Body of pancreas (tissue), 4 donors: ENCODE results near the gene TMEM130. TPM values are rescaled to one million over a fixed set of nuclear protein-coding genes. Genes with fewer than 3 reads are reported as not detected.

Source experiments
- ATAC-seq: fragments of 150-250 bp; one replicate; pipeline ENCODE4 v1.9.1; 2016
- DNase-seq, 4 donors: peaks; one replicate each; pipeline ENCODE4 v3.0.0-alpha.2; 2019
- H3K27ac ChIP-seq, 4 donors: fragments of 200-600 bp; sonication (generic); 1 replicate in 3 of 4; 2 replicates in 1 of 4; pipeline versions ENCODE4 v1.5.1 to v1.6.1; 2016 to 2019; ENCODE audit warnings: mild to moderate bottlenecking in 1 of 4, mixed read lengths in 1 of 4, moderate library complexity in 1 of 4
- H3K27me3 ChIP-seq, 2 donors: fragments of 200-600 bp; sonication (generic); one replicate each; pipeline ENCODE4 v1.6.0; 2016; ENCODE audit warnings: mild to moderate bottlenecking in 1 of 2
- H3K36me3 ChIP-seq, 2 donors: fragments of 200-600 bp; sonication (generic); replicated peaks in 1 of 2; 2 replicates each; pipeline ENCODE4 v1.5.1; 2016; ENCODE audit warnings: low read depth in 2 of 2; ENCODE audit not compliant: insufficient read depth in 1 of 2
- H3K4me1 ChIP-seq: fragments of 200-600 bp; sonication (generic); one replicate; pipeline ENCODE4 v1.6.0; 2016
- H3K4me3 ChIP-seq, 2 donors: fragments of 200-600 bp; sonication (generic); 1 replicate in 1 of 2; 2 replicates in 1 of 2; pipeline ENCODE4 v1.5.1; 2016 to 2019
- H3K9me3 ChIP-seq, 3 donors: fragments of 200-600 bp; sonication (generic); 1 replicate in 2 of 3; 2 replicates in 1 of 3; pipeline ENCODE4 v1.5.1; 2016
- CTCF ChIP-seq, 7 experiments: fragments of 450-650 bp in 4 of 7; fragments of 200-600 bp in 3 of 7; sonication (generic) in 3 of 7; IDR thresholded peaks; one replicate each; pipeline ENCODE4 v1.5.1; 2016 to 2019; ENCODE audit warnings: antibody characterized with exemption in 7 of 7
- POLR2A ChIP-seq, 3 donors: fragments of 450-650 bp; IDR thresholded peaks; one replicate each; pipeline ENCODE4 v1.6.1; 2016; ENCODE audit warnings: antibody characterized with exemption in 3 of 3, mild to moderate bottlenecking in 2 of 3
- WGBS, 2 donors: methylation state at CpG; one replicate each; pipeline ENCODE4 v1.1.5; 2017; 5-methylcytosine and 5-hydroxymethylcytosine counted together
- intact Hi-C: fragments of 100-400 bp; cut with DNase I; formaldehyde crosslinking; loops from one replicate; pipeline ENCODE4 v1.15.1; 2023
- total RNA-seq, 2 donors: library from RNA; depleted of rRNA; stranded (reverse); fragments of >200 nt; gene quantifications; one replicate each; pipeline ENCODE4 v1.1.0, GENCODE V29; 2016

TMEM130 gene
- total RNA-seq, 2 donors from 2014 or later, result 0.52 to 0.66 TPM

- TF ChIP-seq POLR2A (IDR thresholded peaks at IDR 0.05), result no peak
- TF ChIP-seq CTCF (IDR thresholded peaks at IDR 0.05), result no peak
- peaks cover 0 to 6% of the 10 kb centered on the region in 2 donors for H3K27me3 ChIP-seq
- no peak for ATAC-seq
- intact Hi-C loops, result no loop called here
- no peaks in the 10 kb centered on the region for H3K36me3 ChIP-seq
- H3K27ac ChIP-seq, result no peak overlapping the region
- no peak overlapping the region for H3K4me3 ChIP-seq
- peak in 3 of 4 donors; percentile 15 to 31 (median 28) for DNase-seq
- 1 to 9% methylated on average over 17 to 28 of the region's 35 CpGs for WGBS, 2 donors
- H3K9me3 ChIP-seq, result no peaks in the 10 kb centered on the region
- peaks cover 13% of the 10 kb centered on the region for H3K4me1 ChIP-seq
Observed at GRCh38 chr7:98870121-98870651, 372 bp upstream of the TMEM130 start.

DNA sequence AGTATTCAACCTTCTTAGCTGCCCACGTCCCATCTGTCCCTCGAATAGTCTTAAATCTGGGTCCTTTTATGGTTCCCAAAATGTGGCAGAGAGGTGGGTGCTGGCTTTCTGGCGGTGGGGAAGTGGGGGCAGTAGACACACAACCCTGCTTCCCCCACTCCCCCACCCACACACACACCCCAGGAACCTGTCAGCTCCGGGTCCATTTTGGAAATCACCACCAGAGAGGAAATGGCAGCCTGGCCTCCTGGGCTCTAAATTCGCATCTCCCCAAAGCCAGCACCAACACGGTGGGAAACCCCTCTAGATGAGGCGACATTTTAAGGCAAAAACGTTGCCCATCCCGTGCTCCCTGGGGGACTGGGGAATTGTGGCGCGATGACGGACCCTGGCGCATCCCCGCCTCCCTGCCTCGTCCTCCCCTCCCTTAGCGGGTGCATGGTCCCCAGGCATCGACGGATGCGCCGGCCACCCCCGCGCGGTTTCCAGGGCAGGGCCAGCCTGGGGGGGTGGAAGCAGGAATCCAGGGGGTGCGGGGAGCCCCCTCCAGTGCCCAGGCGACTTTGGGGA is 702 bp downstream of the TMEM130 start:
- no peak for TF ChIP-seq POLR2A (IDR thresholded peaks at IDR 0.05)
- no peak for TF ChIP-seq CTCF (IDR thresholded peaks at IDR 0.05)
- DNase-seq (no peak), ATAC-seq (no peak)
- Histone ChIP-seq H3K9me3 (no peaks in the 10 kb centered on the region), H3K4me3 (no peak overlapping the region), H3K36me3 (no peaks in the 10 kb centered on the region), H3K27me3 (peaks cover 0 to 6% of the 10 kb centered on the region in 2 donors), H3K27ac (no peak overlapping the region), H3K4me1 (peaks cover 13% of the 10 kb centered on the region)
- WGBS, 2 donors, result 11 to 38% methylated on average over 4 to 25 of the region's 25 CpGs
- intact Hi-C loops, result no loop called here

DNA sequence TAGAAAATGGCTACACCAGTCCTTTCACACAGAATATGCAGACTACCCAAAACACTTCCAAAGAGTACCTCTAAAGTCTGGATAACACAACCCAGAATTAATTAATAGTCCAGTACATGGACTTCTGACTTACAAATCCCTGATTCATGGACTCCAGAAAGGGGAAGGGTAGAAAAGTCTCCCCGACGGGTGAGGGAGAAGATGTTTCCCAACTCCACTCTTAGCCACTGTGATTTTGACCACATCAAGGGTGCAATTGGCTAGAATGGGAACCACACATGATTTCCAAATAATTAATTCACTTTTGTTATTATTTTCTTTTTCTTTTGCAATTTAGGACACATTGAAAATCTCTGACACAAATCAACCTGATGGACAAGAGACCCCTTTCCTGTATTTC is 1.4 kb downstream of the TMEM130 start:
- no peak overlapping the region for H3K4me3 ChIP-seq
- peaks cover 13% of the 10 kb centered on the region for H3K4me1 ChIP-seq
- no peaks in the 10 kb centered on the region for H3K9me3 ChIP-seq
- TF ChIP-seq CTCF (IDR thresholded peaks at IDR 0.05) (no peak), POLR2A (IDR thresholded peaks at IDR 0.05) (no peak)
- ATAC-seq, result no peak
- no peak overlapping the region for H3K27ac ChIP-seq
- intact Hi-C loops, result no loop called here
- no peaks in the 10 kb centered on the region for H3K36me3 ChIP-seq
- DNase-seq, result no peak
- 48 to 53% methylated on average over 2 of the region's 2 CpGs for WGBS, 2 donors
- peaks cover 0 to 6% of the 10 kb centered on the region in 2 donors for H3K27me3 ChIP-seq

GRCh38 chr7:98866765-98867164 is 3.0 kb downstream of the TMEM130 start:
- Histone ChIP-seq H3K27me3 (peaks cover 0 to 6% of the 10 kb centered on the region in 2 donors), H3K9me3 (no peaks in the 10 kb centered on the region), H3K4me1 (peaks cover 13% of the 10 kb centered on the region), H3K36me3 (no peaks in the 10 kb centered on the region), H3K27ac (no peak overlapping the region), H3K4me3 (no peak overlapping the region)
- DNase-seq, result no peak
- WGBS, 2 donors, result 80 to 83% methylated on average over 7 of the region's 7 CpGs
- intact Hi-C loops, result no loop called here
- no peak for ATAC-seq
- TF ChIP-seq CTCF (IDR thresholded peaks at IDR 0.05) (no peak), POLR2A (IDR thresholded peaks at IDR 0.05) (no peak)

- peaks cover 13% of the 10 kb centered on the region for H3K4me1 ChIP-seq
- 73 to 76% methylated on average over 11 to 12 of the region's 12 CpGs for WGBS, 2 donors
- intact Hi-C loops, result no loop called here
Observed at GRCh38 chr7:98866351-98866750, 3.5 kb downstream of the TMEM130 start.

More at GRCh38 chr7:98866351-98866750, 3.5 kb downstream of the TMEM130 start:
- TF ChIP-seq POLR2A (IDR thresholded peaks at IDR 0.05), result no peak
- TF ChIP-seq CTCF (IDR thresholded peaks at IDR 0.05), result no peak
- Histone ChIP-seq H3K27ac (no peak overlapping the region), H3K36me3 (no peaks in the 10 kb centered on the region), H3K9me3 (no peaks in the 10 kb centered on the region), H3K27me3 (peaks cover 0 to 6% of the 10 kb centered on the region in 2 donors), H3K4me3 (no peak overlapping the region)
- ATAC-seq (no peak), DNase-seq (no peak)
